ENCODE results near the gene DYRK1A.

The DYRK1A gene

GRCh38 chr21:37452227-37452626, 85.7 kb downstream of the DYRK1A start:
- no peak for DNase-seq

GRCh38 chr21:37453350-37453749, 86.8 kb downstream of the DYRK1A start:
- DNase-seq = no peak

- DNase-seq = no peak
Measured at GRCh38 chr21:37454869-37455503, 88.4 kb downstream of the DYRK1A start.

GRCh38 chr21:37455504-37455911, 88.9 kb downstream of the DYRK1A start:
- DNase-seq = peak; percentile 28

GRCh38 chr21:37458669-37459276, 92.2 kb downstream of the DYRK1A start:
- DNase-seq = no peak

- DNase-seq = no peak
Measured at GRCh38 chr21:37459575-37459974, 93.0 kb downstream of the DYRK1A start.

GRCh38 chr21:37460196-37460595, 93.6 kb downstream of the DYRK1A start:
- no peak for DNase-seq

- no peak for DNase-seq
Measured at GRCh38 chr21:37461479-37461878, 94.9 kb downstream of the DYRK1A start.

GRCh38 chr21:37462087-37462861, 95.7 kb downstream of the DYRK1A start:
- no peak for DNase-seq

- DNase-seq = no peak
Measured at GRCh38 chr21:37463083-37463801, 96.7 kb downstream of the DYRK1A start.

- DNase-seq = no peak
Measured at GRCh38 chr21:37467082-37467481, 100.5 kb downstream of the DYRK1A start.

GRCh38 chr21:37468909-37469308, 102.3 kb downstream of the DYRK1A start:
- no peak for DNase-seq

GRCh38 chr21:37469441-37469840, 102.9 kb downstream of the DYRK1A start:
- DNase-seq = no peak

GRCh38 chr21:37472581-37472980, 106.0 kb downstream of the DYRK1A start:
- no peak for DNase-seq

GRCh38 chr21:37473491-37473890, 106.9 kb downstream of the DYRK1A start:
- no peak for DNase-seq

GRCh38 chr21:37474342-37474741, 107.8 kb downstream of the DYRK1A start:
- DNase-seq = no peak

GRCh38 chr21:37475186-37475868, 108.8 kb downstream of the DYRK1A start:
- no peak for DNase-seq

GRCh38 chr21:37478794-37479193, 112.2 kb downstream of the DYRK1A start:
- DNase-seq = no peak

- DNase-seq = no peak
Measured at GRCh38 chr21:37483776-37484175, 117.2 kb downstream of the DYRK1A start.

- no peak for DNase-seq
Measured at GRCh38 chr21:37484535-37485474, 118.2 kb downstream of the DYRK1A start.

- DNase-seq = no peak
Measured at GRCh38 chr21:37489553-37489952, 123.0 kb downstream of the DYRK1A start.

GRCh38 chr21:37490084-37490483, 123.5 kb downstream of the DYRK1A start:
- no peak for DNase-seq
